GM18526 (cell line): ENCODE measurements around the gene ANO2.

ENCODE experiments used
- POLR2A ChIP-seq: IDR thresholded peaks from 3 replicates; pipeline ENCODE4 v1.6.1; 2011; ENCODE audit not compliant: insufficient read length; ENCODE audit errors: extremely low read depth

ANO2 gene

GRCh38 chr12:5768581-5769196 is 176.4 kb downstream of the ANO2 start:
- TF ChIP-seq POLR2A, result no peak

GRCh38 chr12:5768171-5768570 is 176.9 kb downstream of the ANO2 start:
- no peak for TF ChIP-seq POLR2A

- TF ChIP-seq POLR2A, result no peak
Observed at GRCh38 chr12:5758347-5758746, 186.7 kb downstream of the ANO2 start.

GRCh38 chr12:5756338-5756842 is 188.7 kb downstream of the ANO2 start:
- TF ChIP-seq POLR2A, result no peak

GRCh38 chr12:5748027-5748426 is 197.0 kb downstream of the ANO2 start:
- no peak for TF ChIP-seq POLR2A

- no peak for TF ChIP-seq POLR2A
Observed at GRCh38 chr12:5746917-5747316, 198.1 kb downstream of the ANO2 start.

GRCh38 chr12:5746036-5746908 is 198.8 kb downstream of the ANO2 start:
- TF ChIP-seq POLR2A, result no peak

- no peak for TF ChIP-seq POLR2A
Observed at GRCh38 chr12:5745251-5745888, 199.7 kb downstream of the ANO2 start.

GRCh38 chr12:5742258-5742657 is 202.8 kb downstream of the ANO2 start:
- TF ChIP-seq POLR2A, result no peak

GRCh38 chr12:5739917-5740316 is 205.1 kb downstream of the ANO2 start:
- TF ChIP-seq POLR2A, result no peak

- TF ChIP-seq POLR2A, result no peak
Observed at GRCh38 chr12:5737778-5738177, 207.3 kb downstream of the ANO2 start.

- TF ChIP-seq POLR2A, result no peak
Observed at GRCh38 chr12:5736527-5736926, 208.5 kb downstream of the ANO2 start.

- TF ChIP-seq POLR2A, result no peak
Observed at GRCh38 chr12:5736016-5736415, 209.0 kb downstream of the ANO2 start.

- TF ChIP-seq POLR2A, result no peak
Observed at GRCh38 chr12:5733916-5734315, 211.1 kb downstream of the ANO2 start.

GRCh38 chr12:5733136-5733755 is 211.8 kb downstream of the ANO2 start:
- no peak for TF ChIP-seq POLR2A
